Gastroesophageal sphincter (tissue), 4 donors: ENCODE data around the gene TGIF2. TPM values are rescaled to one million over a fixed set of nuclear protein-coding genes. Genes with fewer than 3 reads are reported as not detected.
"Not testable (repeated sequence)": the region's sequence is repeated elsewhere in the genome, so short reads cannot be mapped to it uniquely, and the experiment has no call there.

Source experiments
- ATAC-seq: fragments of 150-250 bp; one replicate; pipeline ENCODE4 v1.9.1; 2016; ENCODE audit warnings: mild to moderate bottlenecking, moderate library complexity
- H3K27ac ChIP-seq, 4 donors: fragments of 200-600 bp; sonication (generic) in 3 of 4; 1 replicate in 3 of 4; 2 replicates in 1 of 4; pipeline ENCODE4 v1.5.1; 2016 to 2019
- H3K27me3 ChIP-seq: fragments of 200-600 bp; sonication (generic); one replicate; pipeline ENCODE4 v1.5.1; 2019
- H3K36me3 ChIP-seq, 2 donors: fragments of 200-600 bp; sonication (generic); one replicate each; pipeline ENCODE4 v1.5.1; 2019; ENCODE audit warnings: control low read depth in 1 of 2
- H3K4me1 ChIP-seq, 3 donors: fragments of 200-600 bp; sonication (generic); 1 replicate in 2 of 3; 2 replicates in 1 of 3; pipeline ENCODE4 v1.5.1; 2016 to 2019; ENCODE audit warnings: control low read depth in 2 of 3
- H3K4me3 ChIP-seq, 2 donors: fragments of 200-600 bp; sonication (generic); one replicate each; pipeline ENCODE4 v1.5.1; 2019; ENCODE audit warnings: mild to moderate bottlenecking in 1 of 2, moderate library complexity in 1 of 2
- H3K9me3 ChIP-seq, 3 donors: fragments of 200-600 bp; sonication (generic); one replicate each; pipeline ENCODE4 v1.5.1; 2017 to 2019; ENCODE audit warnings: control low read depth in 2 of 3
- EP300 ChIP-seq: sonication (generic); formaldehyde crosslinking; IDR thresholded peaks from one replicate; pipeline ENCODE4 v1.6.1; 2017; ENCODE audit warnings: antibody characterized with exemption, mild to moderate bottlenecking
- POLR2A ChIP-seq, 2 donors: fragments of 450-650 bp; IDR thresholded peaks; one replicate each; pipeline ENCODE4 v1.6.1; 2017; ENCODE audit warnings: antibody characterized with exemption in 2 of 2, mild to moderate bottlenecking in 2 of 2, moderate library complexity in 1 of 2
- POLR2AphosphoS5 ChIP-seq: sonication (generic); formaldehyde crosslinking; IDR thresholded peaks from one replicate; pipeline ENCODE4 v1.6.1; 2017; ENCODE audit warnings: antibody characterized with exemption
- WGBS, 2 donors: methylation state at CpG; one replicate each; pipeline ENCODE4 v1.1.5; 2018; ENCODE audit warnings: low coverage in 1 of 2; 5-methylcytosine and 5-hydroxymethylcytosine counted together
- total RNA-seq, 4 donors: library from RNA; depleted of rRNA; stranded (reverse); fragments of >200 nt; gene quantifications; one replicate each; pipeline ENCODE4 v1.1.0, GENCODE V29; 2016
- TF ChIP-seq, protein P1 (sequence below), 4 experiments: fragments of 200-600 bp in 2 of 4; fragments of 450-650 bp in 2 of 4; sonication (generic) in 1 of 4; IDR thresholded peaks; one replicate each; pipeline ENCODE4 v1.5.1; 2017 to 2019; ENCODE audit warnings: antibody characterized with exemption in 4 of 4, mild to moderate bottlenecking in 2 of 4, moderate library complexity in 2 of 4

TGIF2 gene
- total RNA-seq, 4 donors from 2014 or later: 7.2 to 14.0 (median 9.4) TPM

DNA sequence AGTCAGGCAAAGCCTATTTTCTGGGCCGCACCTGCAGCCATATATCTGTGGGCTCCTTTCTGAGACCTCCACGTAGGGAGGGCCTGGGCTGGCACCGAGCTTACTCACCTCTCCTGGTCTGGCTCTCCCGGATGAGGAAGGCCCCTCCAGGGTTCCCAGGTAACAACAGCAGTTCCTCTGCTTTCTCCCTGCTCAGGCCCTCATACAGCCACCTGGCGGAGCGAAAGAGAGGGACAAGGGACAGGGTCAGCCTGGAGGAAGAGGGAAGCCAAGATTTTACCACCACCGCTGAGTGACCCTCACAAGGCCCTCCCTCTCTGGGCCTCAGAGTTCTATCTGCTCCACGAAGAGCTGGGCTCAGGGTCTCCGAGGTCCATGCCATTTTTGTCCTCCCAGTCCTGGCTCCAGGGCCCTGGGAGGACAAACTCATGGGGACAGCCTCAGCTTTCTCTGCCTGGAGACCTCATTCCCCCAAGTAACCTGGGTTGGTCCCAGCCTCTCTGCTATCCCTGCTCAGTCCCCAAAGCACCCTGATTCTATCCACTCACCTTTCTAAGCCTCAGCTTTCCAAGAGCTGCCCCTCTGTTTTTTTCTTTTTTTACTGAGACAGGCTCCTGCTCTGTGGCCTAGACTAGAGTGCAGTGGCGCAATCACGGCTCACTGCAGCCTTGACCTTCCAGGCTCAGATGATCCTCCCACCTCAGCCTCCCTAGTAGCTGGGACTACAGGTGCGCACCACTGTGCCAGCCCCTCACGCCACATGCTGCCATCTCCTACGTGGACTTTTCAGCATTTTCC is 59.3 kb downstream of the TGIF2 start:
- ATAC-seq: no peak
- no peak for TF ChIP-seq POLR2A (IDR thresholded peaks at IDR 0.05)
- TF ChIP-seq, protein P1, sequence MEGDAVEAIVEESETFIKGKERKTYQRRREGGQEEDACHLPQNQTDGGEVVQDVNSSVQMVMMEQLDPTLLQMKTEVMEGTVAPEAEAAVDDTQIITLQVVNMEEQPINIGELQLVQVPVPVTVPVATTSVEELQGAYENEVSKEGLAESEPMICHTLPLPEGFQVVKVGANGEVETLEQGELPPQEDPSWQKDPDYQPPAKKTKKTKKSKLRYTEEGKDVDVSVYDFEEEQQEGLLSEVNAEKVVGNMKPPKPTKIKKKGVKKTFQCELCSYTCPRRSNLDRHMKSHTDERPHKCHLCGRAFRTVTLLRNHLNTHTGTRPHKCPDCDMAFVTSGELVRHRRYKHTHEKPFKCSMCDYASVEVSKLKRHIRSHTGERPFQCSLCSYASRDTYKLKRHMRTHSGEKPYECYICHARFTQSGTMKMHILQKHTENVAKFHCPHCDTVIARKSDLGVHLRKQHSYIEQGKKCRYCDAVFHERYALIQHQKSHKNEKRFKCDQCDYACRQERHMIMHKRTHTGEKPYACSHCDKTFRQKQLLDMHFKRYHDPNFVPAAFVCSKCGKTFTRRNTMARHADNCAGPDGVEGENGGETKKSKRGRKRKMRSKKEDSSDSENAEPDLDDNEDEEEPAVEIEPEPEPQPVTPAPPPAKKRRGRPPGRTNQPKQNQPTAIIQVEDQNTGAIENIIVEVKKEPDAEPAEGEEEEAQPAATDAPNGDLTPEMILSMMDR (IDR thresholded peaks at IDR 0.05): no peak
- no peak for TF ChIP-seq POLR2AphosphoS5
- no peak for TF ChIP-seq EP300
- Histone ChIP-seq H3K4me1 (no peaks in the 10 kb centered on the region), H3K9me3 (no peaks in the 10 kb centered on the region), H3K36me3 (no peaks in the 10 kb centered on the region), H3K4me3 (no peak overlapping the region), H3K27ac (no peak overlapping the region), H3K27me3 (no peaks in the 10 kb centered on the region)
- WGBS, 2 donors: 83 to 90% methylated on average over 2 to 9 of the region's 14 CpGs

DNA sequence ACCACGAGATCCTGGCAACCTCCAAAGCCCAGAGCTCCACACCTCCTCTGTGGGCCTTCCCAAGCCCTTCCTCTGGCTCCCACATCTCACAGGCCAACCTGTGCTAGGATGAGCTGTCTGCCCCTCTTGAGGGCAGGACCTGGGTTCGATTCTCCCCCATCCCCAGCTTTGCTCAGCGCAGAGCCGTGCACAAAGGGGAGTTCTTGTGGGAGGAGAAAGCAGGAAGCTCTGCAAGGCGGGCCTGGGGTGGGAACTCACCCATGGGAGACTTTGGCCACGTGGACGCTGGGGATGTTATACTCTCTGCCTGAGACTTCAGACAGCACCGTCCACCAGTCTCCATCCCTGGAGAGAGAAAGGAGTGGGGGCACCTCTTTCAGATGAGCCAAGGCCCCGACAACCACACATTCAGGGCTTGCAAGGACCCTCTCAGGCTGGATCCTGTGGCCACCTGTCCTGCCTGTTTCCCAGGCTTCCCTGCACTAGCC is 59.9 kb downstream of the TGIF2 start:
- ATAC-seq: no peak
- Histone ChIP-seq H3K27ac (no peak overlapping the region), H3K9me3 (no peaks in the 10 kb centered on the region), H3K27me3 (no peaks in the 10 kb centered on the region), H3K4me3 (no peak overlapping the region), H3K4me1 (no peaks in the 10 kb centered on the region), H3K36me3 (no peaks in the 10 kb centered on the region)
- 79% methylated on average over 4 of the region's 9 CpGs; no CpG with 5 or more reads in 1 of the 2 donors for WGBS, 2 donors
- no peak for TF ChIP-seq POLR2A (IDR thresholded peaks at IDR 0.05)
- TF ChIP-seq, protein P1 (IDR thresholded peaks at IDR 0.05): no peak

DNA sequence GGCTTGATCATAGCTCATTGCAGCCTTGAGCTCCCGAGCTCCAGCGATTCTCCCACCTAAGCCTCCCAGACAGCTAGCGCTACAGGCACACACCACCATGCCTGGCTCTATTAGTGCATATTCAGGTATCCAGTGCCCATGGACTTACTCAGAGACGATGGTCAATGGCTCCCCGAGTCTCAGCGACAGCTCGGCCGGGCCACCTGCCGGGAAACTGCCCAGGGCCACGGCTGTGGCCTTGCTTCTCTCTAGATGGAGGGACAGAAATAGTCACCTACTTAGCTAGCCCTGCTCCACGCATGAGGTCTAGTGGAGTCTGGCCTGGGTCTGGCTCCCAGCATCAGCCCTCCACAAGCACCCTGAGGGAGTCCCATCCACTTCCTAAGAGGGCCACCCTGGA is 60.9 kb downstream of the TGIF2 start:
- TF ChIP-seq POLR2AphosphoS5: no peak
- no peak for TF ChIP-seq EP300
- TF ChIP-seq POLR2A (IDR thresholded peaks at IDR 0.05): no peak
- TF ChIP-seq, protein P1 (IDR thresholded peaks at IDR 0.05): no peak
- Histone ChIP-seq H3K27me3 (no peaks in the 10 kb centered on the region), H3K9me3 (no peaks in the 10 kb centered on the region), H3K27ac (no peak overlapping the region), H3K4me3 (no peak overlapping the region), H3K4me1 (no peaks in the 10 kb centered on the region), H3K36me3 (no peaks in the 10 kb centered on the region)
- no peak for ATAC-seq
- no CpG with 5 or more reads among the region's 11 CpGs for WGBS, 2 donors

DNA sequence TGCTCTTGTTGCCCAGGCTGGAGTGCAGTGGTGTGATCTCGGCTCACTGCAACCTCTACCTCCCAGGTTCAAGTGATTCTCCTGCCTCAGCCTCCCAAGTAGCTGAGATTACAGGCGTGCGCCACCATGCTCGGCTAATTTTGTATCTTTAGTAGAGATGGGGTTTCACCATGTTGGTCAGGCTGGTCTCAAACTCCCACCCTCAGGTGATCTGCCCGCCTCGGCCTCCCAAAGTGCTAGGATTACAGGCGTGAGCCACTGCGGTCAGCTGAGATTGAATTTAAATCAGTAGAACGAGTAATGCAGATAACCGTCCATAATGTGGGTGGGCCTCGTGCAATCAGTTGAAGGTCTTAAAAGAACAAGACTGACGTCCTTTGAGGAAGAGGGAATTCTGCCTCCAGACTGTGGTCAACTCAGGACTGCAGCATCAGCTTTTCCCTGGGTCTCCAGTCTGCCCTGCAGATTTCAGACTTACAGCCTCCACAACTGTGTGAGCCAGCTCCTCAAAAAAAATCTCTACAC is 65.5 kb downstream of the TGIF2 start:
- not testable (repeated sequence) for H3K27ac ChIP-seq, H3K27me3 ChIP-seq, H3K9me3 ChIP-seq, H3K36me3 ChIP-seq, H3K4me3 ChIP-seq, ATAC-seq, H3K4me1 ChIP-seq
- WGBS, 2 donors: 89 to 93% methylated on average over 4 to 8 of the region's 12 CpGs

DNA sequence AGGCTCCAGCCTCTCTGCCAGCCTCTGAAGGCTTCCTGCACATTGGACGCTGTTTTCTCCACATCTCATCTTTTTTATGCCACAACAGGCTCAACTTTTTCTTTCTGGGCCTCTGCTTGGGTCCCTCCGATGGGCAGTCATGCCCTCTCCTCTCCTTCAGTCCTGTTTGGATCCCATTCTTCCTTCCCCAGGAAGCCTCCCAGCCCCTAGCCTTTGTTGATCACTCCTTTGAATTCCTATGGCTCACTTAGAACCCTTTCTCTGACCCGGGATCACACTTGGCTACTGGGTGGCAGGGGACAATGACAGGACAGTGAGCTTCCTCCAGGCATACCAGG is 68.1 kb downstream of the TGIF2 start:
- H3K9me3 ChIP-seq: no peaks in the 10 kb centered on the region
- 92% methylated on average over 2 of the region's 3 CpGs; no CpG with 5 or more reads in 1 of the 2 donors for WGBS, 2 donors
- no peaks in the 10 kb centered on the region for H3K4me1 ChIP-seq
- no peak overlapping the region for H3K27ac ChIP-seq
- no peaks in the 10 kb centered on the region for H3K27me3 ChIP-seq
- TF ChIP-seq POLR2A (IDR thresholded peaks at IDR 0.05) (no peak), EP300 (no peak), POLR2AphosphoS5 (no peak)
- TF ChIP-seq, protein P1 (IDR thresholded peaks at IDR 0.05): no peak
- no peak for ATAC-seq
- no peaks in the 10 kb centered on the region for H3K36me3 ChIP-seq
- H3K4me3 ChIP-seq: no peak overlapping the region
